Activated CD4-positive, alpha-beta T cell treated with anti-CD3 and anti-CD28 coated beads, Interleukin-2, Interleukin-6, amounts not matched to agents 100 ng/mL and 50 ng/mL, durations not matched to agents 16 hours and 8 hours (primary cell): ENCODE measurements around the gene CEP85L.

Source experiments
- DNase-seq: peaks from one replicate; pipeline ENCODE4 v3.0.0-alpha.2; 2020

Gene CEP85L

GRCh38 chr6:118618676-118619377, 32.6 kb downstream of the CEP85L start:
- peak; percentile 62 for DNase-seq

- DNase-seq = no peak
Measured at GRCh38 chr6:118617417-118617816, 34.0 kb downstream of the CEP85L start.

DNA sequence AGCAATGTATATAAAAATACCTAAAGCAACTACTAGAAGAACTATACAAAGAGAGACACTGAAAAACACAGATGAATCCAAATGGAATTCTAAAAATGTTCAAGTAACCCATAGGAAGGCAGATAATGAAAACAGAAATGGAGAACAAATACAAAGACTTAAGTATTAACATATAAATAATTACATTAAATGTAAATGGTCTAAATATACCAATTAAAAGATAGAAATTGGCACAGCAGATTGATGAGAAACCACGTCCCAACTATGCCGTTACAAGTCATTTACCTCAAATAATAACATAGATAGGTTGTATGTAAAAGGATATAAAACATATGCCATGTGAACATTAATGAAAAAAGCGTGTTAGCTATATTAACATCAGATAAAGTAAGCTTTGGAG, 40.1 kb downstream of the CEP85L start:
- DNase-seq = no peak

DNA sequence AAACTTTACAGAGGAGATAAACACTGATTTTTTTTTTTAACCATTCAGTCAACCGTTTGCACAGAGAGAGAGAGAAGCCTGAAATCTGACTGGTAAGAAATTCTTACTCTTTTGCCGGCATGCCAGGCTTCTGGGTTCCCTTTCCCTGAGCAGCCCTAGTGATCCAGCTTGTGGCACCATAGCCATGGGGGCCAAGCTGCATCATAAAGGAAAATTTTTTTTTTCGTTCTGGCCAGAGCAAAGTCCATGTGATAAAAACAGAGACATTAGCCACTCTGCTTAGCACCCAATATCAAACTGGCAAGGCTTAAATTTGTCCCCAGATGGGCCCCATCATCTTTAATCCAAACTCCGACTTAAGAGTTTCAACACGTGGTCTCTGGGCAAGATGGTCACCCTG, 44.5 kb downstream of the CEP85L start:
- DNase-seq = no peak

DNA sequence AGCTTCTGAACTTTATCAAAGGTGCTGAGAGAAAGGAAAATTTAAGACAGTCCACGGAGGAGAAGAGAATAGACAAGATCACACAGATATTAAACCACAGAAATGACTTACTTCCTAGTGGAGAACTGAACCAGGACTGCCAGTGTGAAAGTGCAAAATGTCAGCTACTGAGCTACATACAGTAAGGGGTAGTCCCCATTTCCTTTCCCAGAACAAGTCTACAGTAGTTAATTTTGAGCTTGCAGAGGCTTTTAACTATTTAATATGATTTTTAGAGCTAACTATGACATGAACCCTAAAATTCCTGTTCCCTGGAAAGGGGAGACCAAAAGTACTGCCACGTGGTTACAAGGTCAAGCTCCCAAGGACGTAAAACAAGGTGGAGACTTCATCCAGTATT, 45.1 kb downstream of the CEP85L start:
- no peak for DNase-seq

DNA sequence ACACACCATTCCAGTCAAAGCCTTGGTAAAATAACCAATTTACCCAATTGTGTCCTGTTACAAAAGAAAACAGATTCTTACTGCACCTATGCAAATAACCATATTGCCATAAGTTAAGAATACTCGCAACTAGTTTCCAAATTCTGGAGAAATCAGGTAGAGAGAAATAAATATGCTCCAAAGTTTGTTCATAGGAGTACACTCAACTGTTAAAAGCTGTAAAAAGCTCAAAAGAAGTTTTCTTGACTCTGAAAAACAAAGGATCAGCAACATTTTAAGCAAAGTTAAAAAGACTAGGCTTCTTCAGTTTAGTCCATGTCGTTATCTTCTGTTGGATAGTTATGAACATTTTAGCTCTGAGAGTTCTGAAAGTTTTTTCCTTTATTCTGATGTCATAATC, 48.0 kb downstream of the CEP85L start:
- no peak for DNase-seq

DNA sequence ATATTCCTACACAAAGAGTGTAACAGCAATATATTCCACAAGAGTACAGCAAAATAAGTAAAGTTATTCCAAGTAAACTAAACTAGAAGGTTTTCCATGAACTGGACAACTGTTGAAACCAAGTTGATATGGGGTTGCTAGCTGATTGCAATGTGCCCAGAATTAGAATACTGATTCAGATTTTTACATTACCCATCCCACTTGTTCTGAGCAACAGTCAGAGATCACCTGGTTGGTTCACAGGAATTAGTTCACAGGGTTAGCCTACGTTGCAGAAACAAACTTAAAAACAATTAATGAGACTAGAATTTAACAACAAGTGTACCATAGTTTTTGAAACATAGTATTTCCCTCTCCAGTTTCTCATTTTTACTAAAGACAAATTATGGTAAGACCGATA, 49.1 kb downstream of the CEP85L start:
- no peak for DNase-seq

- DNase-seq = no peak
Measured at GRCh38 chr6:118598324-118598723, 53.1 kb downstream of the CEP85L start.

DNA sequence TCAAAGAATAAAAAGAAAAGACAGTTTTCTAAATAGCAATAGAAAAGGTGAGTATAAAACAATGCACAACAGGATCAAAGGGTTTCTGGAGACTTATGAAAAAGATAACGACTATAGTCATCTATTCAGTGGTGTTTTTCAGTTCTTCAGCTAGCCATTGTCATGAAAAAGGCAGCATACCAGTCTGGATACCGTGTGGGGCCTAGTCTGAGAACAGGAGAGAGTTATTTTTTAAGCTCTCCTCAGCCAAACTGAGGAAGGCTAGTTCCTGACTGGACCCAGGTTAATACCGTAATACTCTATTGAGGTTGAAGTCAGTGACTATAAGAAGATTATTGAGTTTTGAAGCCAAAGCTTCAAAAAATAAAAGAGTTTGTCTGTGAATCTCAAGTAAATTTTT, 53.8 kb downstream of the CEP85L start:
- DNase-seq = no peak

DNA sequence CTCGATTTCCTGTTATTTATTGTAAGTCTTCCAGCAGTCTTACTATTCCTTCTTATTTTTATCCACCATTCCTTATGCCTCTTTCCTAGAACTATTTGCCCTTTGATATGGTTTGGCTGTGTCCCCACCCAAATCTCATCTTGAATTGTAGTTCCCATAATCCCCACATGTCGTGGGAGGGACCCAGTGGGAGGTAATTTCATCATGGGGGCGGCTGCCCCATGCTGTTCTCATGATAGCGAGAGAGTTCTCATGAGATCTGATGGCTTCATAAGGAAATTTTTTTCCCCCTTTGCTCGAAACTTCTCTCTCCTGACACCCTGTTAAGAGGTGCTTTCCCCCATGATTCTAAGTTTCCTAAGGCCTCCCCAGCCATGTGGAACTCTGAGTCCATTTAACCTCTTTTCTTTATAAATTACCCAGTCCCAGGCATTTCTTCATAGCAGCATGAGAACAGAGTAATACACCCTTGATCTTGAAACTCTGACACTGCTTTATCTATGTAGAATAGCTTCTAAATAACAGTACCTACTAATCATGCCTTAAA, 54.5 kb downstream of the CEP85L start:
- DNase-seq = no peak

GRCh38 chr6:118594877-118595276, 56.5 kb downstream of the CEP85L start:
- no peak for DNase-seq

- no peak for DNase-seq
Measured at GRCh38 chr6:118591897-118592296, 59.5 kb downstream of the CEP85L start.

DNA sequence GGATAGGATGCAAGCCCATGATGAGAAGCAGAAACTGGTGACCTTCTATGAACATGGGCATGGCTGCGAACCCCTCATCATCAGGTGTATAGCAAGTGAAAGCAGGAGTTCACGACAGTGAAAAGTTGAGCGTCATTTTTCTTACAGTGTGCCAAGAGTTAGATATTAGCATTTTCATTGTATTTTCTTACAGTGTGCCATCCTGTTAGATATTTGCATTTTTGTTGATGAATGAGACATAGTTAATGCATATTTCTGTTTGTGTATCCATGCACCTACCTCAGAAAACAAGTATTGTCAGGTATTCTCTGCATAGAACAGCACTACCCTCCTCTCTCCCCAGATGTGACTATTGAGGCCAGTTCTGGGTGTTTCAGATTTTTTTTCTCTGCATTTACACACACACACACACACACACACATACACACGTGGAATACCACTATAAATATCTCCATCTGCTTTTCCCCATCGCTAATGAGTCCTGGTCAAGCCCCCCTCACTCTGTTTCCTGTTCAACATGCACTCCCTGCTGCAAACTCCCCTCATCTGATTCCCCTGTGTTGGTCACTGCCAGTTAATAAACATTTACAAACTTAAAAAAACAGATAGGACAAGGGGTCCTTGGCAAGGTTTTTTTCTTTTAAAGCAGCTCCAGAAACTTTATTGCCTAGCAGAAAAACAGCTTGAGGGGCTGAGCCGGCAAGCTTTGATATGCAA, 61.6 kb downstream of the CEP85L start:
- no peak for DNase-seq

DNA sequence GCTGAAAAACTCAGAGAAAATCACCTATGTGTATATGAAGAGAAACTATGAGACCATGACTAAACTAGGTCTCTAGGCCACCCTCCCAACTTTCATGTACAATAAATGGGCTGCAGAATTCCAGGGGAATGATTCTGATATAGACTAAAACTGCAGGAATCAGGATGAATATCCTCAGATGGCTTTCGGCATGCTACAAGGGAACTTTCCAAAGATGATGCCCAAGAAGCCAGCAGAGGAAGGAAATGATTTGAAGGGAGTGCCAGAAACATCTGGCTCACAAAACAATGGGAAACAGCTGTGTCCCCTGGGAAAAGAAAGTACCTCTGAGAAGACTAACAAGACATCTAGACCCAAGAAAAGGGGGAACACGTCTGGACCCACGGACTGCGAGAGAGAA, 62.2 kb downstream of the CEP85L start:
- no peak for DNase-seq

- no peak for DNase-seq
Measured at GRCh38 chr6:118588626-118589025, 62.8 kb downstream of the CEP85L start.

DNA sequence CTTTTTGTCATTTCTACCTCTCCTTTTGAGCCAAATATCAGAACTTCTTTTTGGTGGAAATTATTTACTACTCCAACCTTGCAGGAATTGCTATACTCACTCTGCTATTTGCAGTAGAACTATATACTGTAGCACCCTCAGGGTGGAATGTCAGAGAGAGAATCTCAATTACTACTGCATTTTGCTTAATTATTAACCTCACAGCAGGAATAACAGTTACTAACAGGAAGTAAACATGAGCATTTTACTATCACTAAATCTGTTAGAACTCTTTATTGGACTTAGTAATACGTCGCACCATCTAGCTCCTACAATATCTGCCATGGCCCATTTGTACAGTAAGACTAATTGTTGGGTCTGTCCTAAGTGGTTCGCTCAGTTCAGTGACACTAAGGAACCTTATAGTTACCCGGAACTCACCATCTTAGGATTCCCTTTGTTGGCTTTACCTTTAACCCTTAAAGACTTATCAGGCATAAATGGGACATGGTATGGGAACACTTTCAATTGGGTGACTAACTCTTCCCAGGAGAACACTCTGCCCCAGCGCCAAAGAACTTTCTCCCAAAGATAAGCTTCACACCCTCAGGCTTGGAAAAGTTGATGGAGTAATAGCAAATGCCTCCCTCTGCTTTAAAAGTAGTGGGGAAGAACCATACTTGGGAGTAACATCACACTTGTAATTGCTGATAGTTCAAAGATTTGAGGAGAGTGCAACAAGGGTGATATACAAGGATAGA, 64.5 kb downstream of the CEP85L start:
- no peak for DNase-seq

DNA sequence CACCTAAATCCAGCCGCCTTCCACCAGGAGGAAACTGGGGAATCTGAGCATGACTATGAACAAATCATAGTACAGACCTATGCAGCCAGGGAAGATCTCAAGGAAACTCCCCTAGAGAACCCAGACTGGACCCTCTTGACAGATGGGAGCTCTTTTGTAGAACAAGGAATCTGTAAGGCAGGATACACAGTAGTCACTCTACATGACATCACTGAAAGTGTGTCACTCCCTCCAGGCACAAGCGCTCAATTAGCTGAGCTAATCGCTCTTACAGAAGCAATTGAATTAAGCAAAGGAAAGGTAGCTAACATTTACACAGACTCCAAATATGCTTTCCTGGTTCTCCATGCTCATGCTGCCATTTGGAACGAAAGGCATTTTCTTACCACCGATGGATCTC, 66.5 kb downstream of the CEP85L start:
- no peak for DNase-seq

DNA sequence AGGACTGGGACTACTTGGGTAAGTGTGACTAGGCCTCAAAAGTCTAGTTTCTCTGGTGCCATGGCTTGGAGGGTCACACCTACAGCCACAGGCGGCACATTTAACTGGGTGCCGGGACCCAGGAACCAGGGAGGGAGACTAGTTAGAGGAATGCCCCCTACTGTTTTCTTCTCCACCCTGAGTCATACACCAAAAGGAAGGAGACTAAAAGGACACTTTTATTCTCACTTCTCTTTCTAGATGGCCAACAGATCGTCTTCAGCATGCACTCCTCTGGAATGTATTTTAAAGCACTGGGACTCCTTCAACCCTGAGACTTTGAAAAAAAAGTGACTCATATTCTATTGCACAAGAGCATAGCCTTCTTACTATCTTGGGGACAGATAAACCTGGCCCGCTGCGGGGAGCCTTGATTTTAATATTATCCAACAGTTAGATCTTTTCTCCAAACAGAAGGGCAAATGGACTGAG, 69.9 kb downstream of the CEP85L start:
- no peak for DNase-seq

DNA sequence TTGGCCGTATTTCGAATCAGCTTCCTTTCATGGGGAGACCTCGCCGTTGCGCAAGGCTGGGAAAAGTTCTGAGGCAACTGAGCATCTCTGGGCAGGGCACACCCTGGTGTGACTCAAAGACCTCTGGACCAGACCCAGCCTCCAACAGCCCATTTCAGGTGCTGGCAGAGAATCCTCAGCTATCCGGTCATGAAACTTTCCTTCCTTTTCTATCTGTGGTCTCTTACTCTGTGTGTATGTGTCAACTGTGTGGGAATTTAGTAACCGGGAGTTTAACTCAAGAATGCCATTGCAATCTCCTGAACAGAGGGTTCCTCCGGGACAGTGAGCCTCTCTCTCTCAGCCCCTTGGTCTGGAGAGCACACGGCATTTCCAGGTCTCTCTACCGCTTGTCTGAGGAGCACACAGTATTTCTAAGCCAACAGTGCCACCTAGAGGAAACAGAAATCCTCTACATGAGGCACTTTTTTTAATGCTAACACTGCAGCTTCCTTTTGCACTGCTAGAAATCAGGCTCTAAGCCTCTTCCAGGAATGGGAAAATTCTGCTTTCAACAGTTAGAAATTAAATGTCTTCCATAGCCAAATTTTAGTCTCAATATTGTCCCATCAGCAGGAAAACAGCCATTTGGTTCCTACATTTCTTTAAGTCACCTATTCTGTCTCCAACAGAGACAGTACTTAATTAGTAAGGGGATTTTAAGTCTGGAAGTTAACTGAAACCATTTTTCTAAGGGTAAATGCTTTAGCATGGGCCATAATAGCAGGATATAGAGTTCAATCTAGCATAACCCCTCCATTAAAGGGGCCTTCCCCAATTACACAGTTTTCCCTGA, 70.6 kb downstream of the CEP85L start:
- DNase-seq = peak; percentile 57

- DNase-seq = no peak
Measured at GRCh38 chr6:118579786-118580185, 71.6 kb downstream of the CEP85L start.

DNA sequence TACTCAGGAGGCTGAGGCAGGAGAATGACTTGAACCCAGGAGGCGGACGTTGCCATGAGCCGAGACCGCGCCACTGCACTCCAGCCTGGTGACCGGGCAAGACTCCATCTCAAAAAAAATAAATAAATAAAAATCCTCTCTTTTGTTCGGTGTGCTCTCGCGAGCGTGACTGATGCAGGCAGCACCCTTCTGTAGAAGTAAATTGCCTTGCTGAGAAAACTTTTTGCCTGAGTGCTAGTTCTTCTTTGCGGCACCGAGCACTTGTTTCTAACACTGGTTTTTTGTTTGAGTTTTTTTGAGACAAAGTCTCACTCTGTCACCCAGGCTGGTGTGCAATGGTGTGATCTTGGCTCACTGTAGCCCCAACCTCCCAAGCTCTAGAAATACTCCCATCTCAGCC, 72.8 kb downstream of the CEP85L start:
- DNase-seq = no peak

DNA sequence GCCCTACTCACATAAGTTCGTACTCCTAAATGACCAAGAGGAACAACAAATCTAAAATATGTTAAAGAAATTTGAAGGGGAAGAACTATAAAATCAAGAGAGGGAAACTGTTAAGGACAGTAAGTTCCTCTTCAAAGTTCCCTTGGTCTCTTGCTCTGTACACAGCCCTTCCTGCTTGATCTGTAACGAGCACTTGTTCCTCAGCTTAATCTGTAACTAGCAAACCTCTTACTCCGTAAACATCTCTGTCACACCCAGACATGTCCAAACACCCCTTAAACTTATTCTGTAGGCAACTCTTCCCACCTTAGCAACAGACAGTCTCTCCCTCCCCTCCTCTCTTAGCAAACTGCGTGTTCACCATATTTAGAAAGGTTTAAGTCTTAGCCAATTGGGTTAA, 73.4 kb downstream of the CEP85L start:
- DNase-seq = no peak
